Mesothelial cell of epicardium (in vitro differentiated cells): ENCODE results near the gene DNAH7. TPM values are rescaled to one million over a fixed set of nuclear protein-coding genes. Genes with fewer than 3 reads are reported as not detected.

Experiments
- DNase-seq, 2 experiments: peaks; one replicate each; pipeline ENCODE4 v3.0.0; 2021; ENCODE audit warnings: low spot score in 2 of 2; ENCODE audit not compliant: unreplicated experiment in 2 of 2
- H3K27ac Mint-ChIP-seq: 2 replicates; pipeline ENCODE4 v1.8.0; 2021; ENCODE audit warnings: mixed read lengths
- H3K27me3 Mint-ChIP-seq: 2 replicates; pipeline ENCODE4 v1.8.0; 2021; ENCODE audit warnings: low read depth, mixed read lengths
- H3K36me3 Mint-ChIP-seq: 2 replicates; pipeline ENCODE4 v1.8.0; 2021; ENCODE audit warnings: mixed read lengths
- H3K4me1 Mint-ChIP-seq: 2 replicates; pipeline ENCODE4 v1.8.0; 2021; ENCODE audit warnings: mixed read lengths
- H3K4me3 Mint-ChIP-seq: 2 replicates; pipeline ENCODE4 v1.8.0; 2021; ENCODE audit warnings: mild to moderate bottlenecking, moderate library complexity, mixed read lengths
- H3K9me3 Mint-ChIP-seq: 2 replicates; pipeline ENCODE4 v1.8.0; 2021; ENCODE audit warnings: mixed read lengths
- CTCF ChIP-seq: fragments of 200-600 bp; sonication (generic); IDR thresholded peaks from one replicate; pipeline ENCODE4 v1.5.0; 2021; ENCODE audit warnings: antibody characterized with exemption; ENCODE audit not compliant: unreplicated experiment
- total RNA-seq: library from RNA; stranded (reverse); gene quantifications from 3 replicates; pipeline ENCODE4 v1.2.1, GENCODE V29; 2021

DNAH7 gene
- total RNA-seq, 1 donor from 2014 or later = 0.63 TPM

GRCh38 chr2:195830968-195831950, 237.4 kb downstream of the DNAH7 start:
- no peak for TF ChIP-seq CTCF
- Mint-ChIP-seq H3K9me3 (no peaks in the 10 kb centered on the region), H3K4me3 (no peak overlapping the region), H3K27ac (no peak overlapping the region), H3K27me3 (no peaks in the 10 kb centered on the region), H3K36me3 (no peaks in the 10 kb centered on the region), H3K4me1 (peaks cover 6% of the 10 kb centered on the region)
- no peak for DNase-seq

GRCh38 chr2:195824478-195824877, 244.2 kb downstream of the DNAH7 start:
- Mint-ChIP-seq H3K36me3 (no peaks in the 10 kb centered on the region), H3K4me3 (no peak overlapping the region), H3K27me3 (no peaks in the 10 kb centered on the region), H3K9me3 (no peaks in the 10 kb centered on the region), H3K27ac (no peak overlapping the region), H3K4me1 (no peaks in the 10 kb centered on the region)
- no peak for TF ChIP-seq CTCF
- DNase-seq = no peak

- H3K36me3 Mint-ChIP-seq = no peaks in the 10 kb centered on the region
- no peaks in the 10 kb centered on the region for H3K27me3 Mint-ChIP-seq
- no peak for TF ChIP-seq CTCF
- H3K4me1 Mint-ChIP-seq = no peaks in the 10 kb centered on the region
- no peak overlapping the region for H3K4me3 Mint-ChIP-seq
- no peaks in the 10 kb centered on the region for H3K9me3 Mint-ChIP-seq
- H3K27ac Mint-ChIP-seq = no peak overlapping the region
- no peak for DNase-seq
These were observed 245.4 kb downstream of the DNAH7 start for GRCh38 chr2:195823206-195823605.

GRCh38 chr2:195821566-195821932, 247.1 kb downstream of the DNAH7 start:
- no peak for TF ChIP-seq CTCF
- DNase-seq = no peak
- Mint-ChIP-seq H3K27me3 (no peaks in the 10 kb centered on the region), H3K36me3 (no peaks in the 10 kb centered on the region), H3K27ac (no peak overlapping the region), H3K4me1 (peaks cover 4% of the 10 kb centered on the region), H3K4me3 (no peak overlapping the region), H3K9me3 (no peaks in the 10 kb centered on the region)

- no peak for TF ChIP-seq CTCF
- H3K4me3 Mint-ChIP-seq = no peak overlapping the region
- no peaks in the 10 kb centered on the region for H3K36me3 Mint-ChIP-seq
- H3K4me1 Mint-ChIP-seq = peaks cover 4% of the 10 kb centered on the region
- no peaks in the 10 kb centered on the region for H3K27me3 Mint-ChIP-seq
- H3K9me3 Mint-ChIP-seq = no peaks in the 10 kb centered on the region
- no peak overlapping the region for H3K27ac Mint-ChIP-seq
- DNase-seq = no peak
These were observed 247.6 kb downstream of the DNAH7 start for GRCh38 chr2:195820867-195821565.
